WTC11 (cell line): ENCODE measurements around the gene FIGNL2. TPM values are rescaled to one million over a fixed set of nuclear protein-coding genes. Genes with fewer than 3 reads are reported as not detected.

ENCODE experiments used
- ATAC-seq: fragments of 200-7000 bp; cut with Tn5 transposase; 2 replicates; pipeline ENCODE4 v1.10.0; 2021; ENCODE audit warnings: mild to moderate bottlenecking, moderate library complexity
- CTCF ChIA-PET: fragments of 300-600 bp; sonication (Branson Sonifier 250); formaldehyde crosslinking; loops from one replicate; lab custom pipeline; 2021; ENCODE audit warnings: antibody characterized with exemption; lab: Charles Lee
- POLR2A ChIA-PET: fragments of 350-600 bp; sonication (Branson Sonifier 250); formaldehyde crosslinking; loops from one replicate; lab custom pipeline; 2021; ENCODE audit warnings: antibody characterized with exemption; lab: Charles Lee
- DNase-seq: peaks from one replicate; pipeline ENCODE4 v3.0.0; 2021; ENCODE audit warnings: low spot score
- H3K27ac Mint-ChIP-seq: 2 replicates; pipeline ENCODE4 v1.8.0; 2021; ENCODE audit warnings: mixed read lengths
- H3K27me3 Mint-ChIP-seq: 2 replicates; pipeline ENCODE4 v1.8.0; 2021; ENCODE audit warnings: low read depth, mild to moderate bottlenecking, moderate library complexity, mixed read lengths
- H3K36me3 Mint-ChIP-seq: 2 replicates; pipeline ENCODE4 v1.8.0; 2021; ENCODE audit warnings: mixed read lengths
- H3K4me1 Mint-ChIP-seq: 2 replicates; pipeline ENCODE4 v1.8.0; 2022; ENCODE audit warnings: mixed read lengths
- H3K4me3 Mint-ChIP-seq: 2 replicates; pipeline ENCODE4 v1.8.0; 2021; ENCODE audit warnings: mild to moderate bottlenecking, moderate library complexity, mixed read lengths
- H3K9me3 Mint-ChIP-seq: 2 replicates; pipeline ENCODE4 v1.8.0; 2021; ENCODE audit warnings: mixed read lengths
- CREB1 ChIP-seq: sonication (generic); formaldehyde crosslinking; IDR thresholded peaks from 2 replicates; pipeline ENCODE4 v1.8.0; 2023; ENCODE audit warnings: mild to moderate bottlenecking, missing genetic modification reagents
- E2F1 ChIP-seq: sonication (generic); formaldehyde crosslinking; IDR thresholded peaks from 2 replicates; pipeline ENCODE4 v1.8.0; 2022; ENCODE audit warnings: mild to moderate bottlenecking, missing genetic modification reagents
- E2F4 ChIP-seq: sonication (generic); formaldehyde crosslinking; IDR thresholded peaks from 2 replicates; pipeline ENCODE4 v1.8.1; 2022; ENCODE audit warnings: low read depth, mild to moderate bottlenecking, moderate library complexity, missing genetic modification reagents, borderline replicate concordance
- ELF4 ChIP-seq: sonication (generic); formaldehyde crosslinking; IDR thresholded peaks from 2 replicates; pipeline ENCODE4 v1.8.1; 2022; ENCODE audit warnings: low read depth, mild to moderate bottlenecking, moderate library complexity, missing genetic modification reagents
- ERG ChIP-seq: fragments of 250-450 bp; sonication (Bioruptor Pico); IDR thresholded peaks from 2 replicates; pipeline ENCODE4 v1.8.0; 2021; ENCODE audit warnings: mild to moderate bottlenecking
- FOXK1 ChIP-seq: sonication (generic); formaldehyde crosslinking; IDR thresholded peaks from 2 replicates; pipeline ENCODE4 v1.8.0; 2022; ENCODE audit warnings: mild to moderate bottlenecking, moderate library complexity, missing genetic modification reagents
- NFATC4 ChIP-seq: fragments of 250-450 bp; sonication (Bioruptor Pico); IDR thresholded peaks from 2 replicates; pipeline ENCODE4 v1.9.0; 2021; ENCODE audit warnings: mild to moderate bottlenecking
- NFE2L1 ChIP-seq: sonication (generic); formaldehyde crosslinking; IDR thresholded peaks from 2 replicates; pipeline ENCODE4 v1.8.1; 2023; ENCODE audit warnings: missing genetic modification reagents
- NR3C1 ChIP-seq: sonication (generic); formaldehyde crosslinking; conservative IDR thresholded peaks from 2 replicates; pipeline ENCODE4 v1.8.1; 2023; ENCODE audit warnings: low read depth, mild to moderate bottlenecking, missing genetic modification reagents
- PRDM15 ChIP-seq: sonication (generic); formaldehyde crosslinking; IDR thresholded peaks from 2 replicates; pipeline ENCODE4 v1.8.0; 2022; ENCODE audit warnings: missing genetic modification reagents
- RORB ChIP-seq: fragments of 250-450 bp; sonication (Bioruptor Pico); IDR thresholded peaks from 2 replicates; pipeline ENCODE4 v1.9.0; 2021; ENCODE audit warnings: mild to moderate bottlenecking
- STAT6 ChIP-seq: sonication (generic); formaldehyde crosslinking; conservative IDR thresholded peaks from 2 replicates; pipeline ENCODE4 v1.8.1; 2023; ENCODE audit warnings: mild to moderate bottlenecking, low read depth, missing genetic modification reagents, moderate library complexity
- TEAD1 ChIP-seq: sonication (generic); formaldehyde crosslinking; IDR thresholded peaks from 2 replicates; pipeline ENCODE4 v1.8.0; 2022; ENCODE audit warnings: mild to moderate bottlenecking, missing genetic modification reagents
- ZNF232 ChIP-seq: sonication (generic); formaldehyde crosslinking; IDR thresholded peaks from 2 replicates; pipeline ENCODE4 v1.8.0; 2022; ENCODE audit warnings: mild to moderate bottlenecking, missing genetic modification reagents
- ZNF423 ChIP-seq: fragments of 250-450 bp; sonication (Bioruptor Pico); IDR thresholded peaks from 2 replicates; pipeline ENCODE4 v2.1.2; 2022; ENCODE audit warnings: mild to moderate bottlenecking, moderate library complexity
- total RNA-seq: library from RNA; stranded (reverse); gene quantifications from 3 replicates; pipeline ENCODE4 v1.2.3, GENCODE V29; 2021

The FIGNL2 gene
- total RNA-seq, 1 experiment from 2014 or later: 9.9 TPM

GRCh38 chr12:51827925-51828818 lies 20.3 kb downstream of the FIGNL2 start:
- ATAC-seq (no peak), DNase-seq (no peak)
- H3K4me1 Mint-ChIP-seq: peaks cover 46% of the 10 kb centered on the region
- CTCF ChIA-PET: interaction anchor here (0.8 to 5.1 kb wide), 11 partner anchors 7 to 296 kb away, joined by 3 to 49 read pairs (median 6); no protein-coding TSS in a partner anchor
- POLR2A ChIA-PET: interaction anchor here (0.9 to 1.0 kb wide), 2 partner anchors 28 to 36 kb away, joined by 3 read pairs; no protein-coding TSS in a partner anchor
- H3K9me3 Mint-ChIP-seq: no peaks in the 10 kb centered on the region
- H3K4me3 Mint-ChIP-seq: no peak overlapping the region
- H3K27me3 Mint-ChIP-seq: peaks cover 4% of the 10 kb centered on the region
- H3K36me3 Mint-ChIP-seq: no peaks in the 10 kb centered on the region
- no peak overlapping the region for H3K27ac Mint-ChIP-seq
- TF ChIP-seq ELF4 (no peak), RORB (no peak), ZNF232 (CRISPR knock-in tag) (no peak), PRDM15 (no peak), FOXK1 (CRISPR knock-in tag) (no peak), NFATC4 (CRISPR knock-in tag) (no peak), NFE2L1 (CRISPR knock-in tag) (no peak), CREB1 (CRISPR knock-in tag) (no peak), TEAD1 (CRISPR knock-in tag) (no peak), ERG (no peak), E2F4 (CRISPR knock-in tag) (no peak), ZNF423 (CRISPR knock-in tag) (no peak), NR3C1 (CRISPR knock-in tag) (no peak), STAT6 (CRISPR knock-in tag) (no peak), E2F1 (CRISPR knock-in tag) (no peak)
